Hematopoietic multipotent progenitor cell treated with erythropoietin and hydrocortisone succinate and interleukin-3 and kit ligand, for 4 days (in vitro differentiated cells): ENCODE measurements around the gene GPD1L.
"Not testable (repeated sequence)": the region's sequence is repeated elsewhere in the genome, so short reads cannot be mapped to it uniquely, and the experiment has no call there.

ENCODE experiments used
- DNase-seq: peaks from one replicate; pipeline ENCODE4 v3.0.0-alpha.2; 2015

Gene GPD1L

DNA sequence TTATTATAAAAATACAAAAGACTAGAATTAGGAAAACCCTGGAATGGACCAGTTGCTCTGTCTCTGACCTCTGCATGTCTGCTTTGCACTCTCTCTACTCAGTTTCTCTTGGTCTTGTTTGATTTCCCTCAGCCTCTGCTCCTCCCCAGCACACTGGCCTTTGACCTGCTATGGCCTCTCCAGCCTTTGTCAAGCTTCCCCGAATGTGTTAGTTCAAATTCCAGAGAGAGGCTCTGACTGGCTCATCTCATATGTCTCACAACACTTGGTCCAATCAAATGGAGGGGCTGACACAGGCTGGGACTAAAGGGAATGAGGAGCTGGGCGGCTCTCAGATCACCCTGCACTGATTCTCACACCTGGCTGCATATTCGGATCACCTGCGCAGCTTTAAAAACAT, 79.7 kb downstream of the GPD1L start:
- DNase-seq = no peak

DNA sequence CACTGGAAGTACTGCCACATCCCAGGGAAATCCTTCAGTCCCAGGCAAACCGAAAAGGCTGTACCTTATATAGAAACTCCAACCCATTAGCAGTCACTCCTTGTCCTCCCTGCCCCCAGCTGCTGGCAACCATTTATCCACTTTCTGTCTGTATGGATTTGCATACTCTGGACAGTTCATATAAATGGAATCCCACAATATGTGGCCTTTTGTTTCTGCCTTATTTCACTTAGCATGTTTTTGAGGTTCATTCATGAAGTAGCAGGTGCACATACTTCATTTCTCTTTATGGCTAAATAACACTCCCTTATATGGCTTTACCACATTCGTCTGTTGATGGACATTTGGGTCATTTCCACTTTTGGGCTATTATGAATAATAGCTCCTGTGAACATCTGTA, 80.5 kb downstream of the GPD1L start:
- no peak for DNase-seq

DNA sequence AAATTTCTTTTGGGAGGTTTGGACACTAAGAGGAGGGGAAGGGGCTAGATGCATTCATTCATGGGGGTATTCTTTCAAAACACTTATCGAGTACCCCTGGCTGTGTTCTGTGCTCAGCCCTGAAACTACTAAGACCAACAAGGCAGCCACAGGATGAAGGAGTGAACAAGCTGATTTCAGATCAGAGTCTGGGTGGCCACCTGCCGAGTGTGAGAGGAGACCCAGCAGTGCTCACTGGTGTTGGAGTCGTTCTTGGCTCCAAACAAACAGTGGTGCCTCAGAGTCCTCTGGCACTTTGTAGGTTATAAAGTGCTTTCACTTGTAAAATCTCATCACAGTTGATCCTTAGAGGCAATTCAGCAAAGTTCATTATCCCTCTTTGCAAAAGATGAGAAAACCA, 83.3 kb downstream of the GPD1L start:
- no peak for DNase-seq

DNA sequence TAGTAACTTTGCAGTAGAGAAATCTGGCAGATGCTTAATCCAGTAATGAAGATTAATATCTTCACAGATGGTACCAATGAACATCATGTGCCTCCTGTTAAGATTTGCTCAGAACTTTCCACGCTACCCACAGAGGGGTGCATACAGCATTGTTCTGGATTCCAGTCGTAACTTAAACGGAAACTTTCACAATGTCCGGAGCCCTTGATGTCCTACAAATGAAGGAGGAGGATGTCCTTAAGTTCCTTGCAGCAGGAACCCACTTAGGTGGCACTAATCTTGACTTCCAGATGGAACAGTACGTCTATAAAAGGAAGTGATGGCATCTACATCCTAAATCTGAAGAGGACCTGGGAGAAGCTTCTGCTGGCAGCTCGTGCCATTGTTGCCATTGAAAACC, 84.1 kb downstream of the GPD1L start:
- DNase-seq = not testable (repeated sequence)

DNA sequence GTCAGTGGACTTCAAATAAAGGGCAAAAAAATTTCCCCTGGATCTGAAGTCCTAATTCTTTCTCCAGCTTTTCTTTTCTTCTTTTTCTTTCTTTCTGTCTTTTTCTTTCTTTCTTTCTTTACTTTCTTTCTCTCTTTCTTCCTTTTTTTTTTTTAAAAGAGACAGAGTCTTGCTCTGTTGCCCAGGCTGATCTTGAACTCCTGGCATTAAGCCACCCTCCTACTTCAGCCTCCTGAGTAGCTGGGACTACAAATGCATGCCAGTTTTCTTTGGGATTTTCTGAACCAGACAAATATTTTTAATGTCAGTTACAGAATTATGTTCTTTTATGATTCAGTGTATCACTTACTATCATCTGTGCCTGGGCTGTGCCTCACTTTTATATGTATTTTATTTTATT, 86.7 kb downstream of the GPD1L start:
- no peak for DNase-seq

DNA sequence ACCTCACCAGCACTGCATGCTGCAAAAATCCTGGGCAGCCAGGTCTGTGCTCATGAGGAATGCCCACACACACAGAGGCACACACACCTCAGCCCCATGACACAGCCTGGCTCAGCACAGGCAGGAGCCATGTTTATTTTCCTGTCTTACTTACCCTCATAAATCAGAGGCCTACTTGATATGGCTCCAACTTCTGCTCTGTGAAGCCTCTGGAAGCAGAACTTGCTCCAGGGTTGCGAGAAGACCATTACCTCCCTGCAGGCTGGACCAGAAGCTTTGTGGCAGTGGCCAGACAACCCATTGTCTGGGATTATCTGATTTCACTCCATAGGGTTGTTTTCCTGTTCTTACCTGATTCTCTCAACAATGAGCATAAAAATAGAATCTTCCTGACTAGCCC, 88.2 kb downstream of the GPD1L start:
- no peak for DNase-seq

DNA sequence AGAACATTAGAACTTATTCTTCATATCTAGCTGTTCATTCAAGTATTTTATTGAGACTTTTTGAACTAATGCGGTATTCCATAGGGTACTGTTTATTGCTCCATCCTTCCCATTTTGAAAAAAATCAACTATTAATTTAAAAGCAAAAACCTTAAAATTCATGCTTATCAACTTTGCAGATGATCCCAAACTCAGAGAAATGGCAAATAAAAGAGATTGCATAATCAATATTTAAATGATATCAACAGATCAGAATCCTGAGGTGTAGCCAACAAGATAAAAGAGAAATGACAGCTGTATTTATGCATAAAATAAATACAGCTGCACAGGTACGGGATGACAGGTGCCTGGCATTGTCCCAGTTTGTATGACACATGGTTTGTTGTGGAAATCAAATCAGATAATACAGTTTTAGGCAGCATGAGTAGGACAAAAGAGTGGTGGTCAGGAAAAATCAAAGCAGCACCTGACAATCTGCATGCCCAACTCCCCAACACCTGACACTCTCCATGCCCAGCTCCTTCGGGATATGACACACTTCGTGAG, 89.6 kb downstream of the GPD1L start:
- DNase-seq = no peak

DNA sequence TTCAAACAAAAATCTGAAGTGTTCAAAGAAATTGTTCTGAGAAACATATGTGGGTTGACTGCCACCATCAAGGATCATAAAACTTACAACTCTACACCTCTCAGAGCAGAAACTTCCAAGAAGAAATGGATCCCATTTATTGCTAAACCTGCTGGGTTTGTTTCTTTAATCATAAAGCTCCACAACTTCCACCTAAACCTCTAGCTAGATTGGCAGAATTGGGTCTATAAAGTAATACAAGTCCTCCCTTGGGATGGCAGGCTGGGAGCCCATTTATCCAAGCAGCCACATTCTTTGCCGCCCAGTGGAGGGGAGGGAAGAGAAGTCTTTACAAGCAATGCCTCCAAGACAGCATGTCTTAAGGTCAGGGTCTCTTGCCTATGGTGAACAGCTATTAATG, 91.6 kb downstream of the GPD1L start:
- DNase-seq = no peak

DNA sequence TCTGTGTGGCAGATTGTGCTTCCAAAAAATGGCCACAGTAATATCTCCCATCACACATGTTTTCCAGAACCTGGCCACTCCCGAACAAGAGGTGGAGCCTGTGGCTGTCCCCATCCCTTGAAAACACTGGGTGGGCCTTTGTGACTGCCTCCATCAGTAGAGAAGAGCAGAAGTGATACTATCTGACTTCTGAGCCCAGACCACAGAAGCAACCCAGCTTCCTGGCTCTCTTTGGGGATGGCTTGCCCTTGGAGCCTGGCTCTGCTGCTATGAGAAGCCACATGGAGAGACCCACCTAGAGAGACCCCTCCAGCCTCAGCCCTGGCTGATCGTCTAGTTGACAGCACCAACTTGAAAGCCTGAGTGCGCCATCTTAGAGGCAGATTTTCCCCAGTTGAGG, 92.3 kb downstream of the GPD1L start:
- peak; percentile 27 for DNase-seq

DNA sequence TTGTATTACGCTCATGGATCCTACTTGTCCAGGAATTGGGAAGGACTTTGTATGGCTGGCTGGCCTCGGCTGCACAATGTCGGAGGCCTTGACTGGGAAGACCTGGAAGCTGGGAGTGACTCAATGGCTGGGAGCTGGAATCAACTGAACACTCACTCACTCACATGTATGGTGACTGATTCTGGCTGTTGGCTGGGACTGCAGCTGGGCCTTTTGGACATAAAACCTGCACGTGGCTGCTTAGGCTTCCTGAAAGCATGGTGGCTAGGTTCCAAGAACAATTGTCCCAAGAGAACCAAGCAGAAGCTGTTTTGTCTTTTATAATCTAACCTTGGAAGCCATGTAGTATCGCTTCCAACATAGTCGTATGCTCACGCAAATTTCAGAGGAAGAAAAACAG, 94.1 kb downstream of the GPD1L start:
- DNase-seq = no peak

DNA sequence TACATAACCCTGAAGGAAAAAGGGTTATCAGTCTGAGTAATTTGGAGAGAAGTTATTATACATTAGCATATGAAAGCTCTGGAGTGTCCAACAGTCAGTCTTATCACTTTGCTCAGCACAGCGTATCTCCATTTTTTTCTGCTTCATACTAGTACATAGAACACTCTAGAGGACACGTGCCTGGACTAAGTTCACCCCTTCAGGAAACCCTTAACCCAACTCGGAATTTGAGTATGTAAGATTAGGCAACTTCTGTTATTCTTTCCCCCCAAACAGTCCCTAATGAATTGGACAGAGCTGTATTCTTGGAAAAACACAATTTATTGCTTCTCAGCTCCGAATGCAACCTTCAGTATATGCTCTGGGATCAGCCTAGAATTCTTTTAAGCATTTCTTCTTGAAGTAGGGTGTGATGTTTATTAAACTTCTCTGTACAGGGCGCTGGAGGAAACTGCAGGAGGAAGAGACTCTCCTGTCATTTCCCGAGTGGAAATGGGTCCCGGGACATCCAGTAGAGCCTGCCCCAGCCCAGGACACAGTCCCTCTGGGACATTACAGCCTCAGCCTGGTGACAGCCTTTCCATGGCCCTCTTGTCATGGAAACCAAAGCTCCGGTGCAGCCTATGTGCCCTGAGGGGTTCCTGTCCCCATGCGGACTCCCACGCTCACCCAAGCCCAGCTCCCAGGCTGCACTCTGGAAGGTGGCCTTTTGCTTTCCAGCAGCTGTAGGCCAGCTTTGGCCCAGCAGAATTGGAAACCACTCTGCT, 94.8 kb downstream of the GPD1L start:
- peak; percentile 38 for DNase-seq

DNA sequence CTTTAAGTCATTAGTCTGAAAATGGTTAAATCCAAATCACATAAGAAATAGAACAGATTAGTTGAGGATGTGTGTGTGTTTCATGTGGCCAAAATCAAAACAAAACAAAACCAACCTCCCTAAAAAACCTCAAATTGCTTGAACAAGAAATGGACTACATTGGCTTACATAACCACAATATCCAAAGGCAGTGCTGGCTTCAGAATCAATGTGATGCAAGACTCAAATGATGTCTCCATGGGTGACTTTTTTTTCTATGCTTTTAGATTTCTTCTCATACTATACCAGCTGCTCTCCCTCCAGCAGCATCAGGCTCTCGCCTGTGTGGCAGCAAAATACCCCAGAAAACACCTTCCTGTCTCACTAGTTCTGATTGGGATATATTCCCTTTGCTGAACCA, 96.1 kb downstream of the GPD1L start:
- no peak for DNase-seq

DNA sequence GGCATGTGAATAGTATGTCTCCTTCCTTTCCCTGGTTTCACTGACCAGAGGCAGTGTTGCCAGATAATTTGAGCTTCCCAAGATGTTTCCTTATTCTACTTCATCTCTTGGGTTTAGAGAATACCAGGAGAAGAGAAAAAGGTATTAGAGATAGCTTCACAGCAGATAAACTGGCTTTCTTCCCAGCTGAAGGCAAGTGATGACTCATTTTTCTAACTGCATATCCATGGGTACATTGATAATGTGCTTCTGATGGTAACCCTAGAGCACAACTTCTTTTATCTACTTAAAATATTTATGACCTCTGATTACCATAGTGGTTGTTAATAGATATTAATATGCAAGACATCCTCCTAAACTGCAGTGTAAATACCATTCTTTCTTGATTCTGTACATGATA, 97.4 kb downstream of the GPD1L start:
- peak; percentile 54 for DNase-seq

DNA sequence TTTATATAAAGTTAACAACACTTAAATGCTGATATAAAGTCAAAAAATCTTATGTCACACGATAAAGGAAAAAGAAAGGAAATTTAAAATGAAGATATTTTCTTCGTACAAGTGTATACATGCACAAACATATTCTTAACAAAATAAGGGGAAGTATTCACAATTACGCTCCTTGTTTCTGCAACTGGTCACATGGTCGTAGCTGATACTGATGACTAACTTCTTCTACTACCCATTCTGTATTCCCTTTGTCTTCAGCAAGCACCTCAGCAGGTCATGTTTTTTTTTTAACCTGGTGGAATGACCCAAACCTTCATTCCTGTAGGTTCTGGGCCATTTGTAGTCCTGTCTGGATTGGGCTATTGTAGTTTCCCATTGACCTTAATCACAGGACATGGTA, 102.0 kb downstream of the GPD1L start:
- peak; percentile 37 for DNase-seq

DNA sequence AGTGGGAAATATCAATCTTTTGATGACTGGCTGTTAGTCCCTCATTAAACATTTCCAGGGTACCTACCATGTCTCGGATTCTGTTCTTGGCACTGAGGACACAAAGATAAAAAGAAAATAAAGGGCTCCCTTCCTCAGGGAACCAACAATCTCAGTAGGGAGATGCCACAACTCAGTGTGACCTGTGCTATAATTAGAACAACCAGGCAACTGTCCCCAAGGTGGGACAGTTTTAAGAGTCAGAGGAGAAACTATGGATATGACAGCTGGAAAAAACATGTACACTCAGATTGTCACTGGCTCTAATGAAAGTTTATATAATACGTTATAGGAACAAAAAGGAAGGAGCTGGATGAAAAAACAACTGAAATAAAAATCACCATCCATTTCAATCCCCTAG, 108.8 kb downstream of the GPD1L start:
- no peak for DNase-seq

DNA sequence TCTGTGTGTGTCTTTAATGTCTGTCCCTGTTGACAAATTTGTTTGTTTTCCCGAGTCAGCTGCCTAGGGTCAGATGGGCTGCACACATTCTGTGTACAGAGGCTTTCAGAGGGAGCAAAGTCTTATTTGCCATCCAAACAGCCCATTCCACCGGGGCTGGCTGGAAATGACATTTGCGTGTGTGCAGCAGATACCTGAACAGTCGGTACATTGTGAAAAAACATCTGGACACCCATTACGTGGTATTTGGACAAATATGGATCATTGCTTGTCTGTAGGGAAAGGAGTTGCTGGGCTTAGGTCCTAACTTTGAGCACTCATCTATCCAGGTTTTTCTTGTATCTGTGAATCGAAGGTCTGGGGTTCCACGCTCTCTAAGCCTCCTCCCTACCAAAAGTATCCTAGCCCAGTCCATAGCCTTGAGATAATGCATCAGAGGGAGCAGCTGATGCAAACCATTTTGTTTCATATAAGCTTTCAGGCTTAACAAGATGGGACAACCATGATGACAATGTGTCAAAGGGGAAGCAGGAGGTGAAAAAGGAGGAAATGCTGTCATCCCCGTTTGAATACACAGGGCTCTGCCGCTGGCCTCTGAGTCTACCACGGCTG, 109.9 kb downstream of the GPD1L start:
- no peak for DNase-seq

DNA sequence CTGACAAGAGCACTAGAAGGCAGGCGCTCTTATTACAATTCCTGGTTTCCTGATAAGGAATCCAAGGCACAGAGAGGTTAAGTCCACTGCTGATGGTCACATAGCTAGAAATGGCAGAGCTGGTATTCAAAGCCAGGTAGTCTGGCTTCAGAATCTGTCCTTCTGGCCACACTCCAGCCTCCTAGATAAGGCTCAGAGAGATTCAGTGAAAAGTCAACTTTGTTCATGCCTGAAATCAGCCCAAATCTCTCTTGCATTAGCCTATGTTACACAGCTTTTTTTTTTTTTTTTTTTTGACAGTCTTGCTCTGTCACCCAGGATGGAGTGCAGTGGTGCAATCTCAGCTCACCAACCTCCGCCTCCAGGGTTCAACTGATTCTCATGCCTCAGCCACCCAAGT, 110.9 kb downstream of the GPD1L start:
- no peak for DNase-seq
